Muscle of leg (tissue), 11 donors: ENCODE measurements around the gene ISL1. TPM values are rescaled to one million over a fixed set of nuclear protein-coding genes. Genes with fewer than 3 reads are reported as not detected.

Source experiments
- DNase-seq: peaks from one replicate; pipeline ENCODE4 v3.0.0; 2013
- H3K27ac ChIP-seq: one replicate; pipeline ENCODE4 v1.5.1; 2013; ENCODE audit warnings: mild to moderate bottlenecking, low read length, control low read depth
- H3K27me3 ChIP-seq: one replicate; pipeline ENCODE4 v1.6.1; 2013; ENCODE audit warnings: low read length; ENCODE audit not compliant: control insufficient read depth, insufficient read depth
- H3K36me3 ChIP-seq: one replicate; pipeline ENCODE4 v1.6.1; 2013; ENCODE audit warnings: low read length; ENCODE audit not compliant: control insufficient read depth, insufficient read depth
- H3K4me1 ChIP-seq: one replicate; pipeline ENCODE4 v1.6.1; 2013; ENCODE audit warnings: low read length; ENCODE audit not compliant: control insufficient read depth, insufficient read depth
- H3K4me3 ChIP-seq: one replicate; pipeline ENCODE4 v1.5.1; 2013; ENCODE audit warnings: low read length, control low read depth
- H3K9me3 ChIP-seq: replicated peaks from 2 replicates; pipeline ENCODE4 v1.6.1; 2013; ENCODE audit warnings: low read depth, low read length; ENCODE audit not compliant: control insufficient read depth
- WGBS: methylation state at CpG from one replicate; pipeline ENCODE4 v1.1.5; 2013; ENCODE audit warnings: missing lambda C conversion rate; ENCODE audit not compliant: insufficient coverage; 5-methylcytosine and 5-hydroxymethylcytosine counted together
- polyA plus RNA-seq, 8 donors: library from polyadenylated mRNA; unstranded; fragments of 120-200 nt; gene quantifications; one replicate each; pipeline versions ENCODE4 v1.2.1 to v1.2.3, GENCODE V29; 2013; ENCODE audit warnings: inconsistent platforms in 1 of 8, low replicate concordance in 1 of 8; ENCODE audit not compliant: insufficient read length in 8 of 8, insufficient read depth in 1 of 8
- total RNA-seq: library from RNA; stranded (reverse); fragments of 120-200 nt; gene quantifications from one replicate; pipeline ENCODE4 v1.2.4, GENCODE V29; 2013

ISL1 gene
- total and polyA plus RNA-seq, 9 donors, result 0.07 to 1.0 (median 0.31) TPM; not detected in 1

- no peak overlapping the region for H3K4me3 ChIP-seq
- no peak overlapping the region for H3K27ac ChIP-seq
- peaks cover 7% of the 10 kb centered on the region for H3K4me1 ChIP-seq
- 16% methylated on average over 4 of the region's 10 CpGs for WGBS
- no peaks in the 10 kb centered on the region for H3K36me3 ChIP-seq
- peaks cover 58% of the 10 kb centered on the region for H3K27me3 ChIP-seq
- H3K9me3 ChIP-seq, result no peaks in the 10 kb centered on the region
- no peak for DNase-seq
These were observed 12.6 kb downstream of the ISL1 start for GRCh38 chr5:51395666-51396356.

- WGBS, result no CpG with 5 or more reads among the region's 4 CpGs
- Histone ChIP-seq H3K27me3 (peaks cover 51% of the 10 kb centered on the region), H3K4me1 (peaks cover 7% of the 10 kb centered on the region), H3K27ac (no peak overlapping the region), H3K36me3 (no peaks in the 10 kb centered on the region), H3K9me3 (no peaks in the 10 kb centered on the region), H3K4me3 (no peak overlapping the region)
- no peak for DNase-seq
These were observed 13.5 kb downstream of the ISL1 start for GRCh38 chr5:51396797-51397196.

GRCh38 chr5:51397996-51398395 lies 14.7 kb downstream of the ISL1 start:
- no peaks in the 10 kb centered on the region for H3K36me3 ChIP-seq
- H3K9me3 ChIP-seq, result no peaks in the 10 kb centered on the region
- no CpG with 5 or more reads among the region's 7 CpGs for WGBS
- H3K4me1 ChIP-seq, result peaks cover 7% of the 10 kb centered on the region
- H3K27me3 ChIP-seq, result peaks cover 43% of the 10 kb centered on the region
- no peak overlapping the region for H3K4me3 ChIP-seq
- H3K27ac ChIP-seq, result no peak overlapping the region
- no peak for DNase-seq

GRCh38 chr5:51398875-51399642 lies 15.8 kb downstream of the ISL1 start:
- H3K27ac ChIP-seq, result no peak overlapping the region
- H3K27me3 ChIP-seq, result peaks cover 39% of the 10 kb centered on the region
- 2% methylated on average over 56 of the region's 57 CpGs for WGBS
- H3K36me3 ChIP-seq, result no peaks in the 10 kb centered on the region
- H3K9me3 ChIP-seq, result no peaks in the 10 kb centered on the region
- no peak overlapping the region for H3K4me3 ChIP-seq
- peaks cover 7% of the 10 kb centered on the region for H3K4me1 ChIP-seq
- no peak for DNase-seq

DNA sequence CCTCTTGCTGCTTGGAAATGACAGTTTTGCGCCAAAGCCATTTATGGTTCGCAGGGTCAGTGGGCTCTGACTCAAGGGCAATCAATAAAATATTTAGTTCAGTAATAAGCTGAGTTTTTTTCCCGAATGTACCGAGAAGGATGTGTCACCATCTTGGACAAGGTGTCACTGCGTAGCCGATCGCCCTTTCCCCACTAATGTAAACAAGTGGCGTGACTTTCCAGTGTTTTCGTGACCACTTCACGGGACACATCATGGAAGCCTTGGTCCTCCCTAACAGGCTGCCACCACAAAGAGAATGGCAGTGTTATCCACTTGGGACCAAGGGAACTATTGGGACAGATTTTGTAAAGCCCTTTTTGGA lies 16.4 kb downstream of the ISL1 start:
- no peaks in the 10 kb centered on the region for H3K9me3 ChIP-seq
- peaks cover 39% of the 10 kb centered on the region for H3K27me3 ChIP-seq
- no peak overlapping the region for H3K27ac ChIP-seq
- no peak overlapping the region for H3K4me3 ChIP-seq
- WGBS, result 3% methylated on average over 6 of the region's 10 CpGs
- DNase-seq, result no peak
- peaks cover 7% of the 10 kb centered on the region for H3K4me1 ChIP-seq
- no peaks in the 10 kb centered on the region for H3K36me3 ChIP-seq

- WGBS, result no CpG with 5 or more reads among the region's 1 CpG
- Histone ChIP-seq H3K27me3 (peaks cover 10% of the 10 kb centered on the region), H3K4me1 (peaks cover 2% of the 10 kb centered on the region), H3K9me3 (no peaks in the 10 kb centered on the region), H3K27ac (no peak overlapping the region), H3K4me3 (no peak overlapping the region), H3K36me3 (no peaks in the 10 kb centered on the region)
- no peak for DNase-seq
These were observed 21.0 kb downstream of the ISL1 start for GRCh38 chr5:51404255-51404654.

- H3K27ac ChIP-seq, result no peak overlapping the region
- H3K36me3 ChIP-seq, result no peaks in the 10 kb centered on the region
- H3K4me1 ChIP-seq, result no peaks in the 10 kb centered on the region
- no peaks in the 10 kb centered on the region for H3K9me3 ChIP-seq
- no peak for DNase-seq
- WGBS, result no CpG with 5 or more reads among the region's 7 CpGs
- no peak overlapping the region for H3K4me3 ChIP-seq
- no peaks in the 10 kb centered on the region for H3K27me3 ChIP-seq
These were observed 28.7 kb downstream of the ISL1 start for GRCh38 chr5:51411921-51412325.

DNA sequence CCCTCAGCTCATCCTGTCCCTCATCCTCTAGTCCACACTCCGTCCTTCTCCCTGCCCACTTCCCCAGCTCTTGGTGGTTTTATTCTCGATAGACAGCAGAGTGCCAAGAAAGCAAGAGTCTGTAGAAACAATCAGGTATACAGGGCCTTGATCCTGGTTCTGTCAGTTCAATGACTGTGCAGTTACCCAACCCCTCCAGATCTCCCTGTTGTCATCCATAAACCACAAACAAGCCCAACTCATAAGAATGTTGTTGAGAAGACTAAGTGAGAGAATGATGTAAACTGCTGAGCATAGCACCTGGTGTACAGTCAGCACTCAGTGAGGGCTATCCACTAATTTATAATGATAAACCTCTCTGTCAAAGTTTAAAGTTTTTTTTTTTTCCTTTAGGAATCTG lies 31.3 kb downstream of the ISL1 start:
- H3K9me3 ChIP-seq, result no peaks in the 10 kb centered on the region
- no peak overlapping the region for H3K27ac ChIP-seq
- H3K36me3 ChIP-seq, result no peaks in the 10 kb centered on the region
- no peak overlapping the region for H3K4me3 ChIP-seq
- no peak for DNase-seq
- no peaks in the 10 kb centered on the region for H3K4me1 ChIP-seq
- no peaks in the 10 kb centered on the region for H3K27me3 ChIP-seq
- WGBS, result 60% methylated on average over 2 of the region's 2 CpGs

GRCh38 chr5:51416149-51416548 lies 32.9 kb downstream of the ISL1 start:
- 83% methylated on average over 1 of the region's 3 CpGs for WGBS
- H3K4me3 ChIP-seq, result no peak overlapping the region
- H3K9me3 ChIP-seq, result no peaks in the 10 kb centered on the region
- no peaks in the 10 kb centered on the region for H3K27me3 ChIP-seq
- no peaks in the 10 kb centered on the region for H3K36me3 ChIP-seq
- H3K27ac ChIP-seq, result no peak overlapping the region
- H3K4me1 ChIP-seq, result no peaks in the 10 kb centered on the region
- no peak for DNase-seq

- H3K27me3 ChIP-seq, result no peaks in the 10 kb centered on the region
- H3K4me3 ChIP-seq, result no peak overlapping the region
- 87% methylated on average over 2 of the region's 3 CpGs for WGBS
- H3K9me3 ChIP-seq, result no peaks in the 10 kb centered on the region
- no peaks in the 10 kb centered on the region for H3K36me3 ChIP-seq
- no peaks in the 10 kb centered on the region for H3K4me1 ChIP-seq
- H3K27ac ChIP-seq, result no peak overlapping the region
- no peak for DNase-seq
These were observed 49.9 kb downstream of the ISL1 start for GRCh38 chr5:51433052-51433710.
